NB4 (cell line): ENCODE results near the gene FRMPD4.

ENCODE experiments used
- CTCF ChIP-seq: IDR thresholded peaks from one replicate; pipeline ENCODE4 v1.5.1; 2012; ENCODE audit warnings: low read depth, low read length
- POLR2A ChIP-seq: IDR thresholded peaks from 2 replicates; pipeline ENCODE4 v1.6.1; 2011; ENCODE audit warnings: mild to moderate bottlenecking; ENCODE audit not compliant: insufficient read length; ENCODE audit errors: extremely low read depth

- TF ChIP-seq CTCF (no peak), POLR2A (no peak)
Measured at GRCh38 chrX:12366440-12366839, 228.2 kb downstream of the FRMPD4 start.
